Fibroblast of lung (primary cell): Measurements from ENCODE around the gene TLR8. TPM values are rescaled to one million over a fixed set of nuclear protein-coding genes. Genes with fewer than 3 reads are reported as not detected.

Experiments
- DNase-seq, 2 donors: peaks; one replicate each; pipeline versions ENCODE4 v3.0.0 to v3.0.0-alpha.2; 2010; ENCODE audit warnings: low read depth in 2 of 2
- H2AFZ ChIP-seq: 2 replicates; pipeline ENCODE4 v1.5.1; 2012; ENCODE audit warnings: low read length, control low read depth, inconsistent platforms
- H3K27ac ChIP-seq: 2 replicates; pipeline ENCODE4 v1.5.1; 2011; ENCODE audit warnings: low read length, control low read depth; ENCODE audit not compliant: insufficient read depth
- H3K27me3 ChIP-seq: 2 replicates; pipeline ENCODE4 v1.5.1; 2011; ENCODE audit warnings: mild to moderate bottlenecking, low read length; ENCODE audit not compliant: control insufficient read depth, insufficient read depth
- H3K36me3 ChIP-seq: 2 replicates; pipeline ENCODE4 v1.5.1; 2011; ENCODE audit warnings: low read length; ENCODE audit not compliant: control insufficient read depth, insufficient read depth
- H3K4me1 ChIP-seq: 2 replicates; pipeline ENCODE4 v1.5.1; 2011; ENCODE audit warnings: low read length; ENCODE audit not compliant: control insufficient read depth, insufficient read depth; ENCODE audit errors: extremely low read depth
- H3K4me2 ChIP-seq: 2 replicates; pipeline ENCODE4 v1.5.1; 2011; ENCODE audit warnings: low read length, control low read depth; ENCODE audit not compliant: insufficient read depth; ENCODE audit errors: extremely low read depth
- H3K4me3 ChIP-seq, 4 experiments: fragments of 200-600 bp in 1 of 4; sonication (generic) in 1 of 4; replicated peaks in 1 of 4; 2 replicates each; pipeline ENCODE4 v1.5.1; 2011 to 2016; ENCODE audit warnings: low read length in 4 of 4, low read depth in 3 of 4, mild to moderate bottlenecking in 3 of 4, control low read depth in 2 of 4, inconsistent platforms in 1 of 4, mixed read lengths in 1 of 4; ENCODE audit not compliant: insufficient read depth in 1 of 4; ENCODE audit errors: control extremely low read depth in 1 of 4
- H3K79me2 ChIP-seq: 2 replicates; pipeline ENCODE4 v1.5.1; 2012; ENCODE audit warnings: mild to moderate bottlenecking, low read length, inconsistent platforms; ENCODE audit not compliant: control insufficient read depth, insufficient read depth
- H3K9ac ChIP-seq: 2 replicates; pipeline ENCODE4 v1.5.1; 2011; ENCODE audit warnings: mild to moderate bottlenecking, low read length, control low read depth; ENCODE audit not compliant: insufficient read depth
- H3K9me3 ChIP-seq: 2 replicates; pipeline ENCODE4 v1.5.1; 2012; ENCODE audit warnings: low read depth, low read length; ENCODE audit not compliant: control insufficient read depth, insufficient read depth
- H4K20me1 ChIP-seq: 2 replicates; pipeline ENCODE4 v1.5.1; 2011; ENCODE audit warnings: low read length; ENCODE audit not compliant: control insufficient read depth, insufficient read depth; ENCODE audit errors: extremely low read depth
- EZH2 ChIP-seq: IDR thresholded peaks from 2 replicates; pipeline ENCODE4 v1.5.1; 2012; ENCODE audit warnings: low read length, control low read depth, mild to moderate bottlenecking; ENCODE audit errors: missing control alignments
- polyA plus RNA-seq, 2 donors: library from polyadenylated mRNA; depleted of rRNA in 1 of 2; stranded (reverse) in 1 of 2; unstranded in 1 of 2; fragments of >200 nt; gene quantifications; 2 replicates each; pipeline ENCODE4 v1.2.1, GENCODE V29; 2011 to 2012; ENCODE audit warnings: missing spikeins in 1 of 2
- total RNA-seq: library from RNA; depleted of rRNA; stranded (reverse); fragments of >200 nt; gene quantifications from 2 replicates; pipeline ENCODE4 v1.2.1, GENCODE V29; 2014
- TF ChIP-seq, protein P1 (sequence below), 2 donors: IDR thresholded peaks in 1 of 2; conservative IDR thresholded peaks in 1 of 2; 1 replicate in 1 of 2; 2 replicates in 1 of 2; pipeline ENCODE4 v1.5.1; 2011 to 2012; ENCODE audit warnings: low read length in 2 of 2, control low read depth in 1 of 2, inconsistent platforms in 1 of 2, low read depth in 1 of 2, mild to moderate bottlenecking in 1 of 2

Gene TLR8
- total and polyA plus RNA-seq, 2 donors (not counting 1 experiment from before 2014, with no cell fraction given) = not detected

- TF ChIP-seq EZH2 = no peak
- TF ChIP-seq, protein P1, sequence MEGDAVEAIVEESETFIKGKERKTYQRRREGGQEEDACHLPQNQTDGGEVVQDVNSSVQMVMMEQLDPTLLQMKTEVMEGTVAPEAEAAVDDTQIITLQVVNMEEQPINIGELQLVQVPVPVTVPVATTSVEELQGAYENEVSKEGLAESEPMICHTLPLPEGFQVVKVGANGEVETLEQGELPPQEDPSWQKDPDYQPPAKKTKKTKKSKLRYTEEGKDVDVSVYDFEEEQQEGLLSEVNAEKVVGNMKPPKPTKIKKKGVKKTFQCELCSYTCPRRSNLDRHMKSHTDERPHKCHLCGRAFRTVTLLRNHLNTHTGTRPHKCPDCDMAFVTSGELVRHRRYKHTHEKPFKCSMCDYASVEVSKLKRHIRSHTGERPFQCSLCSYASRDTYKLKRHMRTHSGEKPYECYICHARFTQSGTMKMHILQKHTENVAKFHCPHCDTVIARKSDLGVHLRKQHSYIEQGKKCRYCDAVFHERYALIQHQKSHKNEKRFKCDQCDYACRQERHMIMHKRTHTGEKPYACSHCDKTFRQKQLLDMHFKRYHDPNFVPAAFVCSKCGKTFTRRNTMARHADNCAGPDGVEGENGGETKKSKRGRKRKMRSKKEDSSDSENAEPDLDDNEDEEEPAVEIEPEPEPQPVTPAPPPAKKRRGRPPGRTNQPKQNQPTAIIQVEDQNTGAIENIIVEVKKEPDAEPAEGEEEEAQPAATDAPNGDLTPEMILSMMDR (conservative IDR thresholded peaks at IDR 0.05 in 1 of 2, IDR thresholded peaks at IDR 0.05 in 1 of 2; ENCODE audit: low read depth in 1 of 2, low read length in 2 of 2) = no peak
- H3K4me1 ChIP-seq = peaks cover 6% of the 10 kb centered on the region
- H2AFZ ChIP-seq = peak overlapping the region; percentile 17
- no peaks in the 10 kb centered on the region for H3K9me3 ChIP-seq
- no peaks in the 10 kb centered on the region for H3K79me2 ChIP-seq
- no peaks in the 10 kb centered on the region for H3K36me3 ChIP-seq
- H4K20me1 ChIP-seq = no peaks in the 10 kb centered on the region
- peak; percentile 87 to 92 for DNase-seq
- no peak overlapping the region for H3K4me3 ChIP-seq
- no peaks in the 10 kb centered on the region for H3K27me3 ChIP-seq
- peak overlapping the region; percentile 20 for H3K9ac ChIP-seq
- H3K27ac ChIP-seq = peak overlapping the region; percentile 83
- peak overlapping the region; percentile 64 for H3K4me2 ChIP-seq
Measured at GRCh38 chrX:12949927-12950656, 43.7 kb downstream of the TLR8 start.

DNA sequence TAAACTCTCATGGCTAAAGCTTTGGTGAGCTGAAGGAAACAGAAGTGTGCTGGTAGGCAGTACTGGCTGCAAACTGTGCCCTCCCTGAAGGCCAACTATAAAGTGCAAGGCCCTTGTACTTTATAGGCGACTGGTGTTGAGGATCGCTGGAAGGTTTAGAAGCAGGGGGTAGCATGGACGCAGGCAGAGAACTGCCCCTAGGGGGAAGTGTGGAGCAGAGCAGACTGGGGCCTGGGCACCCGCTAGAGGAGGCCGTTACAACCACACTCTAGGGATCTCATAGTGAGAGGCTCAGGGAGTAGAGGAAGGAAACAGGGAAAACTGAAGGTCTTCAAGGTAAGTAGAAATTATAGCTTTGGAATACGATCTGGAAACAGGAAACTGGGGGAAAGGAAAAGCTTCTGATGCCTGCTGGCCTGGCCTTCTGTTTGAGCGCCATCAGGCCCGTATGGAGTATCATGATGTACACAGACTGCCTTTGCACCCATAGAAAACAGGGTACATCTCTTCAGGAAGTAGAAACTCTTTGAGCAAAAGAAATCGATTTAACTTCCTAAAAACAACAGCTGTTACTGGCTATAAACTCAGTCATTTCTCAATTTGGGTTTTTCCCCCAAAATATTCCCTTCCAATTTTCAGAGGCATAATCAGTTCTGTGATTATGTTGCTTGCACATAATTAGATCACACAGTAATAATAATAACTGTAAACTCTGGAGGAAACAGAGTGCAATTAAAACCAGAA is 44.6 kb downstream of the TLR8 start:
- no peaks in the 10 kb centered on the region for H3K27me3 ChIP-seq
- no peaks in the 10 kb centered on the region for H4K20me1 ChIP-seq
- no peaks in the 10 kb centered on the region for H3K36me3 ChIP-seq
- no peak overlapping the region for H3K9ac ChIP-seq
- H3K4me3 ChIP-seq = no peak overlapping the region
- peaks cover 8% of the 10 kb centered on the region for H3K4me1 ChIP-seq
- H3K9me3 ChIP-seq = no peaks in the 10 kb centered on the region
- H3K27ac ChIP-seq = peak overlapping the region; percentile 83
- no peak overlapping the region for H2AFZ ChIP-seq
- TF ChIP-seq, protein P1 (conservative IDR thresholded peaks at IDR 0.05 in 1 of 2, IDR thresholded peaks at IDR 0.05 in 1 of 2; ENCODE audit: low read depth in 1 of 2, low read length in 2 of 2) = no peak
- TF ChIP-seq EZH2 = no peak
- no peak overlapping the region for H3K4me2 ChIP-seq
- DNase-seq = no peak
- H3K79me2 ChIP-seq = no peaks in the 10 kb centered on the region

DNA sequence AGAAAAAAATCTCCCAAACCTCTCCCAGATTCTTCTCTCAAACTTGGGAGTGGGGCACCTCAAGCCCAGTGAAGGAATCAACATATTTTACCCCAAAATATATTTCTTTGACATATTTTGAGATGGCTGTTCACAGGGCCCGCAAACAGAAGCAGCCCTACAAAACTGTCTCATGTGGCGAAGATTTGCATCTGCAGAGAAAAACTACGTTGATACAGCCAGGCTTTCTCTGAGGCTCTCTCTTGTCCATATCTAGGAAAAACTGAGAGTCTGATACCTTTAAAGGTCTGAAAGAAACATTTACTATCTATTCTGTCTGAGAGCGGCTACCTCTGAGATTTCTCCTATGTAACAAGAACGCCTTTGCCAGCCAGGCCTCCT is 45.2 kb downstream of the TLR8 start:
- H3K4me2 ChIP-seq = no peak overlapping the region
- no peak overlapping the region for H3K9ac ChIP-seq
- H4K20me1 ChIP-seq = no peaks in the 10 kb centered on the region
- no peaks in the 10 kb centered on the region for H3K9me3 ChIP-seq
- no peak for DNase-seq
- H3K27ac ChIP-seq = no peak overlapping the region
- no peaks in the 10 kb centered on the region for H3K36me3 ChIP-seq
- no peak overlapping the region for H3K4me3 ChIP-seq
- H3K4me1 ChIP-seq = peaks cover 11% of the 10 kb centered on the region
- H3K27me3 ChIP-seq = no peaks in the 10 kb centered on the region
- no peak for TF ChIP-seq EZH2
- TF ChIP-seq, protein P1 (conservative IDR thresholded peaks at IDR 0.05 in 1 of 2, IDR thresholded peaks at IDR 0.05 in 1 of 2; ENCODE audit: low read depth in 1 of 2, low read length in 2 of 2) = no peak
- H2AFZ ChIP-seq = no peak overlapping the region
- H3K79me2 ChIP-seq = no peaks in the 10 kb centered on the region
